Fibroblast of skin of abdomen (primary cell): Measurements from ENCODE around the gene LCA5L. TPM values are rescaled to one million over a fixed set of nuclear protein-coding genes. Genes with fewer than 3 reads are reported as not detected.

ENCODE experiments used
- DNase-seq: peaks from one replicate; pipeline ENCODE4 v3.0.0-alpha.2; 2013
- polyA plus RNA-seq, 2 experiments: library from polyadenylated mRNA; unstranded; fragments of 120-200 nt; gene quantifications; one replicate each; pipeline ENCODE4 v1.2.1, GENCODE V29; 2013; ENCODE audit not compliant: insufficient read length in 2 of 2

The LCA5L gene
- polyA plus RNA-seq (2013, experiment 1 of 2; ENCODE audit: insufficient read length): 1.1 TPM
- 1.4 TPM for polyA plus RNA-seq (2013, experiment 2 of 2; ENCODE audit: insufficient read length)

DNA sequence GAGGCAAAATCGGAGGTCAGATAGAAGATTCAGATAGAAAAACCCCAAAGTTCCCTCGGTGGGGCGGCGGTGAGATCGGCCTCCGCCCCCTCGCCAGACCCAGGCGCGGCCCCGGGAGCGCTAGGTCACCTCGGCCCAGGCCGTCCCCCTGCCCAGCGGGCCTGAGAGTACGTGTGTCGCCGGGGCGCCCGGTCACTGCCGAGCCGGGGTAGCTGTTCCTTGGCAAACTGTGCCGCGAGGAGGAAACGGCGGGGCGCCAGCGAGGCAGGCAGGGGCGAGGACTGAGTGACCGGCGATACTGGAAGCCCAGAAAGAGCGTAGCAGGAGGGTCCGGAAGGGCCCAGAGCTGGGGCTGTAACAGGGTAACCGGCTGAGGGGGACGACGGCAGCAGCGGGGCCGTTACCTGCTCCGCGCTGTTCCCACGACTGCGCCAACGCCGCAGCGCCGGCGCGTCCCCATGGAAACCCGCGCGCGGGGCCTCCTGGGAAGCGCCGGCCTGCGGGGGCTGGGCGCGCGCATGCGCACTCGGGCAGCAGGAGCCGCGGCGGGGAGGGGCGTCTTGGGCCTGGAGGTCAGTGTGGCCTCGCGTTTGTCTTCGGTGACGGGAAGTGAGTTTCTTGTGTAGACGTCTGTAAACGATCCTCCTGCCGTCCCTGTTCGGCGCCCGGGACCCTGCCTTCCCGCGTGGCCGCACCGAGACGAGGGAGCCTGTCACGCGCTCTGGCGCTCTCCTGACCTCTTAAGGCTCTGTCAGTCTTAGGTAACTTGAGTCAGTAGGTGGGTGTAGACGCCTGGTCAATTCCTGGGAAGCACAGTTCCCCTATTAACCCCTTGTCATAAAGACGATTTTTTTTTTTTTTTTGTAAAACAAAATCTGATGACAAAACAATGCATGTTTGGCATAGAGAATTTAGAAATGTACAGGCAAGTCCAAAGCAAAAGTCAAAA, at the start of gene LCA5L:
LCA5L (minus strand) TSS at position 458 of the 949 bp plus-strand sequence. CDS start 17,285 bp downstream, outside the sequence.
- DNase-seq: peak; percentile 89

DNA sequence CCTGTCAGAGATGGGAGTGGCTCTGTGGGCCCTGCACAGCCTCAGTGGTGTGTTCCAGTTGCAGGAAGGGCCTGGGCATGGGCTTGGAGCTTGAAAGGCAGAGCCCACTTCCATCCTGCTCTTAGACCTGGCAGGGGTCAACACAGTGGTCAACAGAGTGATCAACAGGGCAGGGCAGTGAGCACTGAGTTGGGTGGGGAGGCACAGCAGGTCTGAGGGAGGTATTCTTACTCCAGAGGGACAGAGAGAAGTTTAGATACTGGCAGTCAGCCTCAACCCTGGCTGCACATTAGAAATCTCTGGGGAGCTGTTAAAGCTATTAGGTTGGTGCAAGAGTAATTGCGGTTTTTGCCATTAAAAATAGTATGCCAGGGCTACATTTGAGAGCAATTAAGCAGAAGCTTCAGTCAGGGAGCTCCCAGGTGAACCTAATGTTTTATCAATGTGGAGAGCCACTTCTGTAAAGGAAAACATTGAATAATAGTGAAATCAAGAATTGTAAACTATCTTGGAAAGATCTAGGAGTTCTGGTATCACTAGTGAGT, 43.9 kb upstream of the LCA5L start:
- DNase-seq: no peak

DNA sequence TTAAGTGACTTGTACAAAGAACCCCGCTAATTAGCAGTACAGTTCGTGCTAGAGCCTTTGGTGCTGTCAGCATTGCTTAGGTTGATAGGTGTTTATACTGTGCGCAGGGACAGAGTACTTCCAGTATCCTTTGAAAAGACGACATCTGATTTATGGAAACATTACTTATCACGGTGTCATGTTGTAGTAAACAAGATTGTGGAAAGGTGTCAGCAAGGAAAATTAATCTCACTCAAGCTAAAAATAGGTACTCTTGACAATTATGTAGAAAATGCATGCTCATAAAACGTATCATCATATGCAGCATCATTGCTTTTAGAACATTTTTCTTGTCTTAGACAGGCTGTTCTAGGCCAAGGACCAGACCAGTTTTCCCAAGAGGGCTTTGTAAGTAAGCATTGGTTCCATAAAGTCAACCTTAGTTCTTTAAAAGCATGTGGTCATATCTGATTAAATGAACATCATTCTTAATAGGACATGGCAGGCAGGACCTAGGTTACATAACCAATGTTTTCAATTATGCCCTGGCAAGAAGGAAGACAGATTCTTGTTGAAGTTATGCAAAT, 39.2 kb upstream of the LCA5L start:
- DNase-seq: peak; percentile 49

DNA sequence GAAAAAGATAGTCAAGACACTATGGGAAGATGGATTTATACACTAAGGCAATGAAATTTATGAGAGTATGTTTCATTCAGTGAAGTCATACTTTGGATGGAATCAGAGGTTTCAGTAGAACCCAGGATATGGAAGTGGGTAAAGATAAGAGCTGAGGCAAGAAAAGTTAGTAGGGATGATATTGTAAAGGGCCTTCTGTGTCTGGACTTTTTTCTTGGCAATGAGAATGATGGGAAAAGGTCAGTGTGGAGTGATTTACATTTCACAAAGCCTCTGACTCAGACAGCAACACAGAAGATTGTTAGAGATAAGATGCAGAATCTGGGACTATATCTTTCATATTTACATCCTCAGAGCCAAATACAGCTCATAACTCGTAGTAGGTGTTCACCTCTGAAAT, 38.3 kb upstream of the LCA5L start:
- peak; percentile 53 for DNase-seq

DNA sequence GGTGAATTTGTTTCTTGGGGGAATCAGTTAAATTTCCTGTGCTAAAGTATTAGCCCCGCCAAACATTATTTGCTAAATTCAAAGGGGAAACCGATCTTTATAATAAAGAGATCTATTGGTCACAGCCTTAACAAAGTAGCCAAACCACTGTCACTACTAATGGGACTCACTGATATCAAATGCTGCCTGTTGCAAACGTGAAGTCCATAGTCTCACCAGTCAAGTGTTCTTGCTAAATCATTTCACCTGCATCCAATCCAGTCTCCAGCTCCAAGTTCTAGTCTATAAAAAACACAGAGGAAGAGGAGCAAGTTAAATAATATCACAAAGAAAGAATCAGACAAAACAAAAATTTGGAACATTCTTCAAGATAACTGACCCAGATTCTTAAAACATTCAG, 36.3 kb upstream of the LCA5L start:
- DNase-seq: no peak

DNA sequence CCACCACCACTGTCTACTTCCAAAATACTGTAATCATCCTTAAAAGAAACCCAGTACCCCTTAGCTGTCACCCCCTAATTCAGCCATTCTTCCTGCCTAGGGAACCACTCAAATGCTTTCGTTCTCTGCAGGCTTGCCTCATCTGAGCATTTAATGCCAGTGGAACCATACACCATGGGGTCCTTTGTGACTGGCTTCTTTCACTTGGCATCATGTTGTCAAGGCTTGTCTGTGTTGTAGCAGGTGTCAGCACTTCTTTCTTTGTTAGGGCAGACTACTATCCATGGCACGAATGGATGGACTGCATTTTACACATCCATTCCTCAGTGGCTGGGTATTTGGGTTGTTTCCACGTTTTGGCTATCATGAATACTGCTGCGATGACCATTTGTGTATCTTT, 34.7 kb upstream of the LCA5L start:
- no peak for DNase-seq

DNA sequence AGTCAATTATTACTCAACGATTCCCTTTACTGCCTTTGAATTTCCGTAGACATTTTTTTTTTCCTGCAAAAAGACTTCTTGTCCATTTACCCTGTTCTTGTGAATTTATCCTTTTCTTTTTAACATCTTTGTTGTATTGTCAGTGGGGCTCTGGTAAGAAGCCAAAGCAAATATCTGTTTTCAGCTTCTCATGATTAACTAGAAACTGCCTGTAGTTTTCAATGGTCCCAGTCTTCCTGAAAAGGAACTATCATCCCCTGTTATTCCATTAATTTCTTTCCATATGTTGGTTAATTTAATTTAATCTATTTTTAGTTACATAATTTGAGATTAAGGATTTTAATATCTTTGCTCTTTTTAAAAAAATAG, 34.2 kb upstream of the LCA5L start:
- DNase-seq: no peak

DNA sequence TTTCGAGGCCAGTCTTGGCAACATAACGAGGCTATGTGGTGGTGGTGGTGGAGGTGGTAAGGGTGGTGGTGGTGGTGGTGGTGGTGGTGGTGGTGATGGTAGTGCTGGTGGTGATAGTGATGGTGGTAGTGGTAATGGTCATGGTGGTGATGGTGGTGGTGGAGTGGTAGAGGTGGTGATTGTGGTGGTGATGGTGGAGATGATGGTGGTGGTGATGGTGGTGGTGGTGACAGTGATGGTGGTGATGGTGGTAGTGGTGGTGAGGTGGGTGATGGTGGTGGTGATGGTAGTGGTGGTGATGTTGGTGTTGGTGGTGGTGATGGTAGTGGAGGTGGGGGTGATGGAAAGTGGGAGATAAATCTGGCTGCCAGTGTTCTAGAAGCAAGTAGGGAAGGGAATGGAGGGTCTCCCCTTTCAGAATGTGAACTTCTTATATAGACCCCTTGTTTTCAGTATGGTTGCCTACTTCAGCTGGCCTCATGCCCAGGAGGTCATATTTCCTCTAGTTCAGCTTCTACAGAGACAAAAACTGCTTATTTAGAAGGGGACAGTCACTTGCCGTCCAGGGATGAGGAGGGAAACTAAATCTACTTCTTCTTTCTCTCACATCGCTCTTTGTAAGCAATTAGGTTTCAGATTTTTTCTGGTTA, 33.7 kb upstream of the LCA5L start:
- DNase-seq: no peak

DNA sequence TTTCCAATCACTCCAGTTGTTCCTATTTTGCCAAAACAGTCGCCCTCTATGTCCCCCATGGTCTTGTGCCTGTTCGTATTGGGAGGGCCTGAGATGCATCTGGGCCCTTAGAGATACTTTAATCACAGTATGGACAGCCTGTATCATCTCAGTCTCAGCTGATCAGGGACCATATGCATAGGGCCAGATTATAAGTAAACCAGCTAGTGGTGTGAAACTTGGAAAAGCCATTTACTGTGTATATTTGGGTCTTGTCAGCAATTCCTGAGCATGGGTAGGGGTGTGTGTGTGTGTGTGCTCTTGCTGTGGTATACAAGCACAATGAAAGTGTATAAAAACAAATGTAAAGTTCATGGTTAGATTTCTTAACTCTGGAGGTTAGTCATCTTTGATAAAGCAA, 29.0 kb upstream of the LCA5L start:
- DNase-seq: no peak

DNA sequence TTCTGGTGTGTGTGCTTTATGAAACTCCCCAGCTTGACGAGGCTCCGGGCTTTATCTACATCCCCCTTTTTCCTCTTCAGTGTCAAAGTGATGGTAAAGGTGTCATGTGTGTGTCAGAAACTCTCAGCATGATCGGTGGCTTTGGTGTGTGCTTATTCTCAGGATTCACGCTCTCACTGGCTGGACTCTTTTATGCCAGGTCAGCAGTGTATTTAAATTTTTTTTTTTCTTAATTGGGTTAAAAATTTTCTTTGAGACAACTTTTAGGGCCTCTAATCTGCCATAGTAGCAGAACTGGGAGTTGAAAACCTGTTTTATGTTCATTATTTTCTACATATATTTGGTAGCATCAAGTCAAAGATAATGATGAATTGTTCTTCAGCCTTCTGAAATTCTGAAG, 27.2 kb upstream of the LCA5L start:
- DNase-seq: no peak

DNA sequence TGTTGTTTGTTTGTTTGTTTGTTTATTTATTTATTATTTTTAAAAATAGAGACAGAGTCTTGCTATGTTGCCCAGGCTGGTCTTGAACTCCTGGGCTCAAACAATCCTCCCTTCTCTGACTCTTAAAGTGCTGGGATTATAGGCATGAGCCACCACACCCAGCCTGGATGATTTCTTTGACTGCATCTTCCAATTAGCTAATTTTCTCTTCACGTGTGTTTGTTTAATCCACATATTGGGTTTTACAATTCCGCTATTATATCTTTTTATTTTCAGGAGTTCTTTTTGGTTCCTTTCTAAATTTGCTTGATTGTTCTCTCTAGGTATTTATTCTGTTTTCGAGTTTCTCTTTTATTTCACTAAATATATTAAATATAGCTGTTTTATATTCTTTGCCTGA, 26.0 kb upstream of the LCA5L start:
- DNase-seq: no peak

DNA sequence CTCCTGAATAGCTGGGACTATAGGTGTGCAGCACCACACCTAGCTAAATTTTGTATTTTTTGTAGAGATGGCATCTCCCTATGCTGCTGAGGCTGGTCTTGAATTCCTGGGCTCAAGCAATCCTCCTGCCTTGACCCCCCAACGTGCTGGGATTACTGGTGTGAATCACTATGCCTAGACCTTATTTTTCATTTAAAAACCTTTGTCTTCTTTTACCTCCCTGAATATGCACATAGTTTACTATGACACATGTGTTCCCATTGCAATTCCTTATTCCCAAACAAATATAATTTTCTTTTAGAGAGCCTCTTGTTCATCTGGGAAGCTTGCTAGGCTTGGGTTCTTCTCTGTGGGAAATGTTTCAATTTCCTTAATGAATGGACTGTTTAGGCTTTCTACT, 23.0 kb upstream of the LCA5L start:
- no peak for DNase-seq

DNA sequence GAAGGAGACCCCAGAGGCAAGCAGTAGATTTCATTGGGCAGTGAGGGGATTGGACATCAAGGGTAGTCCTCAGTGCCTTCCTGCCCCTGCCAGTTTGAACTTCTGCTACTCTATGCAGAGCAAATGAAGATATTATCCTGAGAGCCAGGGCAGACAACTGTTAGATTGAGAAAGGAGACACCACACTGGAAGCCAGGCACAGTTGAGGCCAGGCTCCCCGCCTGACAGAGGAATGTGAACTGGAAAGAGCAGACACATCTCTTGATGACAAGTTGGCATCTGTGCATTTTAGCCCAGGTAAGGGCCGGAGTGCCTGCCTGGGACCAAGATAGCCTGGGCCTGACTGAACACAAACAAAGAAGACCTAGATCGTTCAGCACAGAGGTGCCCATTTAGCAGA, 22.2 kb upstream of the LCA5L start:
- no peak for DNase-seq

DNA sequence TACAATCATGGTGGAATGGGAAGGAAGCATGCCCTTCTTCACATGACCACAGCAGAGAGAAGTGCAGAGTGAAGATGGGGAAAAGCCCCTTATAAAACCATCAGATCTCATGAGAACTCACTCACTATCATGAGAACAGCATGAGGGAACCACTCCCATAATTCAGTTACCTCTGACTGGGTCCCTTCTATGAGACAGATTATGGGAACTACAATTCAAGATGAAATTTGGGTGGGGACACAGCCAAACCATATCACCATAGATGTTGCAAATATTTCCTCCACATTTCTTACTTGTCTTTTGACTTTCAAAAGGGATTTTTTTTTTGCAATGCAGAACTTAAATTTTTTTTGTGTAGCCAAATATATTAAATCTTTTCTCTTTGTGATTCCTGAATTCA, 21.0 kb upstream of the LCA5L start:
- no peak for DNase-seq

DNA sequence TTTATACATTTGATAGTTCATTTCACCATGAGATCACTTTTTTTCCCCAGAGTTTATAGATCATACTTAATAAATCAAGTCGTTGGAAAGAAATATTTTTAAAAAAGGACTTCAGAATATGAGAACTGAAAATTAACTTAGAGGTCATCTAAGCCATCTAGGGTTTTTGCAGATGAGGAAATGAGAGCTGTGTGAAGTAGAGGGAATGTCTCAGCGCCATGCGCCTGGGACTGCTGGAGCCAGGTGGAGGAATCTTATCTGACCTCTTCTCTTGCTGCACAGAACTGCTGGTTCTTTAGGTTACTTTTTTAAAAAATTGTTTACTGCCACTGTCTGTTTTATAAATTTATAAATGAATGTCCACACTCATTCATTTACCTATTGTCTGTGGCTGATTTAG, 17.7 kb upstream of the LCA5L start:
- DNase-seq: no peak

DNA sequence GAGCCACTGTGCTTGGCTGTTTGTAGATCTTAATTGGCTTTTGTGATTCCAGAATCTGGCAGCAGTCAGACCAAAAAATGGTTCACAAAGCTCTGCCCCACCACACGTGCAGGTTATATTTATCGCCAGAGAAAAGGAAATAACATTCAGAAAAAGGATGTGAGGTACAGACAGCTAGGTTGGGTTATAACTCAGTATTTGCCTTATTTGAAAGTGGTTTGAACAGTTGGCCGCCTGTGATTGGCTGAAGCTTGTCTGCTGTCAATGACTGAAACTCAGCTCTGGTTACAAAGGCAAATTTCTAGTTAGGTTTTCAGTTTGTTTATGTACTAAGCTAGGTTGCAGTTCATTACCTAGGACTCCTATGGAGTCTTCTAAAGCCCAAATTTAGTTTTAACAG, 15.8 kb upstream of the LCA5L start:
- no peak for DNase-seq

DNA sequence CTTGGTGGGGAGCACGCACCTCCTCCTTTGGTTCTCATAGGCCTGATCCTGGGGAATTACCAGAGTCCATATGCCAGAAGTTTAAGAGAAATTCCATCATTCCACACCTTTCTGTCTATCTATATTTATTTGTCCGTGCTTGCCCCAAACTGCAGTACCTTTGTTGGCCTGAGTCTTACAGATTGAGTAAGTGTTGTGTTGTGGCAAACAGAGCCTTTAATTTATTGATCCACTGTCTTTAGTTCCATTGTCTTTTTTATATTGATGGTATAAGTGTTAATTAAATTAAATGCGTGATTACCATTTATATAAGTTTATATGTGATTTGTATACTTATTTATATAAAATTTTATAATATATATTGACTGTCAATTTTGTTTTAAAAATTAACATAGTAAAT, 11.1 kb upstream of the LCA5L start:
- DNase-seq: no peak

DNA sequence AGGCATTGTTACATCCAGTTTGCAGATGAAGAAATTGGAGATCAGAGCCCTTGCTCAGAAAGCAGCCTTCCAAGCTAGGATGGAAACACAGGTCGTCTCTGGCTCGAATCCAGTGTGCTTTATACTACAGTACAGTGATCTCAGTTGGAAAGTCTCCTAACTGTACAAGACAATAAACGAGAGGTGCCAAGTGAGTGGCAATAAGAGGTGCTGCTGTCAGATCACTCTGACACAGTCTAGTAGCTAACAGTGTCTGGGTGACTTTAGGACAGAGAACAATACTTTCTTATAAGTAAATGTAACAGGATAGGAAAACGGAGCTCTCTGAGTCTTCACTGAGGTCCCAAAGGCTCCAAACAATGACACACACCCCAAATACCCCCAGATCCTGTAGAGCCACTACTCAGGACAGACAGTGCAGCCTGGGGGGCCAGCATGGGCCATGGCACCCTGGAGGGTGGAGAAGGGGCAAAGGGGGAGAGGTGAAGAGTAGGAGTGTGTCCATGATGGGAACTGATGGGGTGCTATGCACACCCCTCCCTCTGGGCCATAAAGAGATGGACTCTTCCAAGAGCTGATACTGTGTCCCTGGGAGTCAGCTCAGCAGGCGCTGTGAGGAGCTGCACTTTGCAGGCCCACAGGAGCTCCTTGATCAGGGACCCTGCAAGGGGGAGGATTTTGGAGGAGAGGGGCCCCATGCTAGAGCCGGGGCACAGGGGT, 9.5 kb upstream of the LCA5L start:
- DNase-seq: no peak

DNA sequence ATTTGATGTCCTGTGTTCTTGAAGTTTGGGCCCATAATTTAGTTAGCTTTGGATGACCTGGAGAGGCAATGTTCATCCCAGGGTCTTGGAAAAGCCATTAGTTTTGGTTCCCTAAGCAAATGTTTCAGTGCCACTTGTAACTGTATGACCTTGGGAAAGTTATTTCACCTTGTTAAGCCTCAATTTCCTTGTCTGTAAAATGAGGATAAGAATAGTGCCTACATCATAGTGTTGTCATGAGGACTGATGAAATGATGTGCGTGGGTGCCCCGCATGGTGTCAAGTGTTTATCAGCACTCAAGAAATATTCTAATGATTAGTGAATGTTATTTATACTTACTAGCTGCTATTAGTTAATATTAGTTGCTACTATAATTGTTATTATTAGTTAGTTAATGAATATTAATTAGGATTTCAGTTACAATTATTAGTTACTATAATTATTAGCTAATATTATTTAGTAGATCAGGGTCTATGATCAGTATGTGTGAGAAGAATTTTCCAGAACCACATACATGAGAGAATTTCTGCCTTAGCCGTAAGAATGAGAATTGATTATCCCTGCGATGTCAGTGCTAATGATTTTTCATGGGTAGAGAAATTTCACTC, 8.1 kb upstream of the LCA5L start:
- DNase-seq: no peak

DNA sequence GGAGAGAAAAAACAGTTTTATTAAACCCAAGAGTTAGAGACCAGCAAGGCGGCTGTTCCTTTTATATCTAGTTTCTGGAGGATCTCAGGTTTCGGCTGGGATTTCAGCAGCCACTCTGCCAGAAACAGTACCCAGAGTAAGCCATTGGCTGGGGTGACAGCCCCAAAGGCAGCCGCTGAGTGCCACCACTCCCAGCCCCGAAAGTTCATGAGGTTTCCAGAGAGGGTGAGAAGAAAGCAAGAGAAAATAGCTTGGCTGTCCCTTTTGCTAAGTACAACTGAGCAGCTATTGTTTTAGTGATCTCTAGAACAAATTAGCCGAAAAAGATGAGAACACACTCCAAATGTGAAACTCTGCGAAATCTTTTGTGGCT, 7.4 kb upstream of the LCA5L start:
- DNase-seq: no peak

DNA sequence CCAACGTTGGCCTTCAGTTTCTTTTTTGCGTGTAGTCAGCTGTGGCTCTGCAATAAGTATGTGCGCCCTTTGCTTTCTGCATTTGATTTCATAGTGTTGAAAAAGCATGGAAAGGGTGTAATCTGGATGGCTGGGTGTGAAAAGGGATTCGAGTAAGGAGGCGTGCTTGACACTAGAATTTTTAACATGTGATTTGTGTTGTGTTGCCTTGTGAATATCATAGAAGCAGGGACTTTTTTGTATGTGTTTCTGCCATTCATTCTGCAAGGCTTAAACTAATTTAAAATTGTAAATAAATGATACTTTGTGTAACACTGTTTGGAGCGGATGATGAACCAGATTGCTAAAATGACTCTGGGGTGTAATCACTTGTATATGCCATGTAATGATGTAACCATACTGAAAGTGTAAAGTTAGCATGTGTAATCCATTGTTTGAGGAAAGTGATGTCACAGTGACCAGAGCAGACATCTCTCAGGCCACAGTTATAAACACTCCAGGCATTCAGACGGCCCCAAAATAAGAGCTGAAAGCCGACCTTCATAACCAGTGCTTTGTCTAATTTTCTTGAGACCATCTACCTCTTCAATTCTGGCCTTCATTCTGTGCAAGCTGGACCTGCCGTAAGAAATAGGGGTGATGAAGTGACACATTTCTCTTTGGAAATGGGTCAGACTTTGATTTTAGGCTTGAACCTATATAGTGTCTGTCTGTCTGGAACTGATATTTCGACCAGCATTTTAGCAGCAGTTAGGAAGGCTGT, 6.8 kb upstream of the LCA5L start:
- DNase-seq: peak; percentile 71
